ENCODE measurements around the gene EXOC6B.

The EXOC6B gene

DNA sequence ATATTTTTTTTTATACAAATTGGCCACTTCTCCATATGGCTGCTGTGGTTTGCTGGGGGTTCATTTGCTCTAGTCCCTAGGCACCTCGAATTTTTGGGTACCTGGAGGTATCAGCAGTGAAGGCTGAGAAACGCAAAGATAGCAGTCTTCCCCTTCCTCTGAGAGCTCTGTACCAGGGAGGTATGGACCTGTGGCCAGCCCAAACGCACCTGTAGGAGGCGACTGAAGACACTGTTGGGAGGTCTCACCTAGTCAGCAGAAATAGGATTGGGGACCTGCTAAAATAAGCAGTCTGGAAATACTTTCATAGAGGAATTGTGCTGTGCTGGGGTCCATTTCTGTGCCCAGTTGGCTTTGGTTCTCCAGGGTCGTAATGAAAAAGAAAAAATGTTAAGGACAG lies 385.9 kb downstream of the EXOC6B start:
- TF ChIP-seq BACH2 (CRISPR knock-in tag; IDR thresholded peaks at IDR 0.05; ENCODE audit: borderline replicate concordance) (no peak), TOX (CRISPR knock-in tag; IDR thresholded peaks at IDR 0.05; ENCODE audit: borderline replicate concordance) (no peak), ARNTL (CRISPR knock-in tag; IDR thresholded peaks at IDR 0.05; ENCODE audit: borderline replicate concordance, low read depth) (no peak), ZNF70 (CRISPR knock-in tag; IDR thresholded peaks at IDR 0.05) (no peak), CSDC2 (CRISPR knock-in tag; IDR thresholded peaks at IDR 0.05) (no peak), ZNF8 (CRISPR knock-in tag; IDR thresholded peaks at IDR 0.05) (no peak), GLIS3 (CRISPR knock-in tag; IDR thresholded peaks at IDR 0.05) (no peak), SNAI2 (CRISPR knock-in tag; IDR thresholded peaks at IDR 0.05) (no peak), TCF4 (CRISPR knock-in tag; IDR thresholded peaks at IDR 0.05; ENCODE audit: borderline replicate concordance) (no peak), OSR1 (CRISPR knock-in tag; IDR thresholded peaks at IDR 0.05) (no peak)
- TF ChIP-seq, protein P1, sequence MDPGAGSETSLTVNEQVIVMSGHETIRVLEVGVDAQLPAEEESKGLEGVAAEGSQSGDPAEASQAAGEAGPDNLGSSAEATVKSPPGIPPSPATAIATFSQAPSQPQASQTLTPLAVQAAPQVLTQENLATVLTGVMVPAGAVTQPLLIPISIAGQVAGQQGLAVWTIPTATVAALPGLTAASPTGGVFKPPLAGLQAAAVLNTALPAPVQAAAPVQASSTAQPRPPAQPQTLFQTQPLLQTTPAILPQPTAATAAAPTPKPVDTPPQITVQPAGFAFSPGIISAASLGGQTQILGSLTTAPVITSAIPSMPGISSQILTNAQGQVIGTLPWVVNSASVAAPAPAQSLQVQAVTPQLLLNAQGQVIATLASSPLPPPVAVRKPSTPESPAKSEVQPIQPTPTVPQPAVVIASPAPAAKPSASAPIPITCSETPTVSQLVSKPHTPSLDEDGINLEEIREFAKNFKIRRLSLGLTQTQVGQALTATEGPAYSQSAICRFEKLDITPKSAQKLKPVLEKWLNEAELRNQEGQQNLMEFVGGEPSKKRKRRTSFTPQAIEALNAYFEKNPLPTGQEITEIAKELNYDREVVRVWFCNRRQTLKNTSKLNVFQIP (CRISPR knock-in tag; IDR thresholded peaks at IDR 0.05; ENCODE audit: borderline replicate concordance, low read depth) = no peak
- TF ChIP-seq, protein P2, sequence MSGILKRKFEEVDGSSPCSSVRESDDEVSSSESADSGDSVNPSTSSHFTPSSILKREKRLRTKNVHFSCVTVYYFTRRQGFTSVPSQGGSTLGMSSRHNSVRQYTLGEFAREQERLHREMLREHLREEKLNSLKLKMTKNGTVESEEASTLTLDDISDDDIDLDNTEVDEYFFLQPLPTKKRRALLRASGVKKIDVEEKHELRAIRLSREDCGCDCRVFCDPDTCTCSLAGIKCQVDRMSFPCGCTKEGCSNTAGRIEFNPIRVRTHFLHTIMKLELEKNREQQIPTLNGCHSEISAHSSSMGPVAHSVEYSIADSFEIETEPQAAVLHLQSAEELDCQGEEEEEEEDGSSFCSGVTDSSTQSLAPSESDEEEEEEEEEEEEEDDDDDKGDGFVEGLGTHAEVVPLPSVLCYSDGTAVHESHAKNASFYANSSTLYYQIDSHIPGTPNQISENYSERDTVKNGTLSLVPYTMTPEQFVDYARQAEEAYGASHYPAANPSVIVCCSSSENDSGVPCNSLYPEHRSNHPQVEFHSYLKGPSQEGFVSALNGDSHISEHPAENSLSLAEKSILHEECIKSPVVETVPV (CRISPR knock-in tag; IDR thresholded peaks at IDR 0.05) = no peak
- TF ChIP-seq, protein P3, sequence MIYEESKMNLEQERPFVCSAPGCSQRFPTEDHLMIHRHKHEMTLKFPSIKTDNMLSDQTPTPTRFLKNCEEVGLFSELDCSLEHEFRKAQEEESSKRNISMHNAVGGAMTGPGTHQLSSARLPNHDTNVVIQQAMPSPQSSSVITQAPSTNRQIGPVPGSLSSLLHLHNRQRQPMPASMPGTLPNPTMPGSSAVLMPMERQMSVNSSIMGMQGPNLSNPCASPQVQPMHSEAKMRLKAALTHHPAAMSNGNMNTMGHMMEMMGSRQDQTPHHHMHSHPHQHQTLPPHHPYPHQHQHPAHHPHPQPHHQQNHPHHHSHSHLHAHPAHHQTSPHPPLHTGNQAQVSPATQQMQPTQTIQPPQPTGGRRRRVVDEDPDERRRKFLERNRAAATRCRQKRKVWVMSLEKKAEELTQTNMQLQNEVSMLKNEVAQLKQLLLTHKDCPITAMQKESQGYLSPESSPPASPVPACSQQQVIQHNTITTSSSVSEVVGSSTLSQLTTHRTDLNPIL (CRISPR knock-in tag; IDR thresholded peaks at IDR 0.05; ENCODE audit: low read depth) = no peak
- ATAC-seq = no peak

DNA sequence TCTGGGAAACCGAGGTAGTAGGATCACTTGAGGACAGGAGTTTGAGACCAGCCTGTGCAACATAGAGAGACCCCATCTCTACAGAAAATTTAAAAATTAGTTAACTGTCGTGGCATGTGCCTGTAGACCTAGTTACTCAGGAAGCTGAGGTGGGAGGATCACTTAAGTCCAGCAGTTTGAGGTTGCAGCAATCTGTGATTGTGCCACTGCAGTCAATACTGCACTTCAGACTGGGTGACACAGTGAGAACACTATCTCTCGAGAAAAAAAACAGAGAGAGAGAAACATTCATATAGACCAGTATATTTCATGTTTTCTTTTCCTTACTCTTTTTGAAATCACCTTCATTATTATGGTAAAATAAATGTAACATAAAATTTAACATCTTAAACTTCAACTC lies 387.5 kb downstream of the EXOC6B start:
- TF ChIP-seq BACH2 (CRISPR knock-in tag; IDR thresholded peaks at IDR 0.05; ENCODE audit: borderline replicate concordance) (no peak), GLIS3 (CRISPR knock-in tag; IDR thresholded peaks at IDR 0.05) (no peak), TCF4 (CRISPR knock-in tag; IDR thresholded peaks at IDR 0.05; ENCODE audit: borderline replicate concordance) (no peak), OSR1 (CRISPR knock-in tag; IDR thresholded peaks at IDR 0.05) (no peak), ZFP30 (CRISPR knock-in tag; IDR thresholded peaks at IDR 0.05) (no peak), PPARA (CRISPR knock-in tag; IDR thresholded peaks at IDR 0.05; ENCODE audit: borderline replicate concordance) (no peak), TOX (CRISPR knock-in tag; IDR thresholded peaks at IDR 0.05; ENCODE audit: borderline replicate concordance) (no peak), ZNF565 (CRISPR knock-in tag; conservative IDR thresholded peaks at IDR 0.05; ENCODE audit: low read depth) (no peak), ZNF8 (CRISPR knock-in tag; IDR thresholded peaks at IDR 0.05) (no peak), RARB (CRISPR knock-in tag; IDR thresholded peaks at IDR 0.05) (no peak), PATZ1 (CRISPR knock-in tag; IDR thresholded peaks at IDR 0.05; ENCODE audit: borderline replicate concordance) (no peak), ESRRG (CRISPR knock-in tag; IDR thresholded peaks at IDR 0.05) (no peak), ISL1 (CRISPR knock-in tag; IDR thresholded peaks at IDR 0.05) (no peak), SNAI2 (CRISPR knock-in tag; IDR thresholded peaks at IDR 0.05) (no peak), ARNTL (CRISPR knock-in tag; IDR thresholded peaks at IDR 0.05; ENCODE audit: borderline replicate concordance, low read depth) (no peak), ZFP3 (CRISPR knock-in tag; IDR thresholded peaks at IDR 0.05) (no peak)
- TF ChIP-seq, protein P3 (CRISPR knock-in tag; IDR thresholded peaks at IDR 0.05; ENCODE audit: low read depth) = no peak
- TF ChIP-seq, protein P1 (CRISPR knock-in tag; IDR thresholded peaks at IDR 0.05; ENCODE audit: borderline replicate concordance, low read depth) = no peak
- TF ChIP-seq, protein P4, sequence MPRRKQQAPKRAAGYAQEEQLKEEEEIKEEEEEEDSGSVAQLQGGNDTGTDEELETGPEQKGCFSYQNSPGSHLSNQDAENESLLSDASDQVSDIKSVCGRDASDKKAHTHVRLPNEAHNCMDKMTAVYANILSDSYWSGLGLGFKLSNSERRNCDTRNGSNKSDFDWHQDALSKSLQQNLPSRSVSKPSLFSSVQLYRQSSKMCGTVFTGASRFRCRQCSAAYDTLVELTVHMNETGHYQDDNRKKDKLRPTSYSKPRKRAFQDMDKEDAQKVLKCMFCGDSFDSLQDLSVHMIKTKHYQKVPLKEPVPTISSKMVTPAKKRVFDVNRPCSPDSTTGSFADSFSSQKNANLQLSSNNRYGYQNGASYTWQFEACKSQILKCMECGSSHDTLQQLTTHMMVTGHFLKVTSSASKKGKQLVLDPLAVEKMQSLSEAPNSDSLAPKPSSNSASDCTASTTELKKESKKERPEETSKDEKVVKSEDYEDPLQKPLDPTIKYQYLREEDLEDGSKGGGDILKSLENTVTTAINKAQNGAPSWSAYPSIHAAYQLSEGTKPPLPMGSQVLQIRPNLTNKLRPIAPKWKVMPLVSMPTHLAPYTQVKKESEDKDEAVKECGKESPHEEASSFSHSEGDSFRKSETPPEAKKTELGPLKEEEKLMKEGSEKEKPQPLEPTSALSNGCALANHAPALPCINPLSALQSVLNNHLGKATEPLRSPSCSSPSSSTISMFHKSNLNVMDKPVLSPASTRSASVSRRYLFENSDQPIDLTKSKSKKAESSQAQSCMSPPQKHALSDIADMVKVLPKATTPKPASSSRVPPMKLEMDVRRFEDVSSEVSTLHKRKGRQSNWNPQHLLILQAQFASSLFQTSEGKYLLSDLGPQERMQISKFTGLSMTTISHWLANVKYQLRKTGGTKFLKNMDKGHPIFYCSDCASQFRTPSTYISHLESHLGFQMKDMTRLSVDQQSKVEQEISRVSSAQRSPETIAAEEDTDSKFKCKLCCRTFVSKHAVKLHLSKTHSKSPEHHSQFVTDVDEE (CRISPR knock-in tag; IDR thresholded peaks at IDR 0.05) = no peak
- TF ChIP-seq, protein P2 (CRISPR knock-in tag; IDR thresholded peaks at IDR 0.05) = no peak
- ATAC-seq = no peak

All from SK-N-SH treated with all-trans-retinoic acid at 6 μM for 48 hours (cell line).